Activated CD8-positive, alpha-beta T cell treated with anti-CD3 and anti-CD28 coated beads for 36 hours (primary cell): ENCODE measurements around the gene DUSP22. TPM values are rescaled to one million over a fixed set of nuclear protein-coding genes. Genes with fewer than 3 reads are reported as not detected.
A peak's percentile ranks its signal among the peaks of the same experiment; 100 is the strongest.

Experiments
- ATAC-seq: fragments of 200-7000 bp; cut with Tn5 transposase; one replicate; pipeline ENCODE4 v1.10.0; 2021; ENCODE audit warnings: mild to moderate bottlenecking, moderate library complexity
- CTCF ChIA-PET: fragments of 350-600 bp; sonication (Branson Sonifier 250); formaldehyde crosslinking; loops from one replicate; lab custom pipeline; 2021; ENCODE audit warnings: antibody characterized with exemption; lab: Charles Lee
- POLR2A ChIA-PET: fragments of 350-600 bp; sonication (Branson Sonifier 250); formaldehyde crosslinking; loops from one replicate; lab custom pipeline; 2021; ENCODE audit warnings: antibody characterized with exemption; lab: Charles Lee
- DNase-seq: peaks from one replicate; pipeline ENCODE4 v3.0.0-alpha.2; 2020
- H3K27ac Mint-ChIP-seq: one replicate; pipeline ENCODE4 v1.8.0; 2021; ENCODE audit warnings: mild to moderate bottlenecking, mixed read lengths
- H3K27me3 Mint-ChIP-seq: one replicate; pipeline ENCODE4 v1.8.0; 2021; ENCODE audit warnings: mixed read lengths
- H3K36me3 Mint-ChIP-seq: one replicate; pipeline ENCODE4 v1.8.0; 2021; ENCODE audit warnings: low read depth, mixed read lengths
- H3K4me1 Mint-ChIP-seq: one replicate; pipeline ENCODE4 v1.8.0; 2021; ENCODE audit warnings: low read depth, mixed read lengths
- H3K4me3 Mint-ChIP-seq: one replicate; pipeline ENCODE4 v1.8.0; 2021; ENCODE audit warnings: mild to moderate bottlenecking, moderate library complexity, mixed read lengths
- H3K9me3 Mint-ChIP-seq: one replicate; pipeline ENCODE4 v1.8.0; 2021; ENCODE audit warnings: mixed read lengths
- intact Hi-C: fragments of 100-400 bp; cut with micrococcal nuclease; formaldehyde crosslinking; loops from one replicate; pipeline ENCODE4 v1.10.0; 2022
- total RNA-seq, 2 experiments: library from RNA; stranded (reverse); gene quantifications; one replicate each; pipeline ENCODE4 v1.2.3, GENCODE V29; 2021
- TF ChIP-seq, protein P1 (sequence below): fragments of 200-600 bp; IDR thresholded peaks from one replicate; pipeline ENCODE4 v1.8.0; 2022; ENCODE audit warnings: antibody characterized with exemption, mild to moderate bottlenecking

Gene DUSP22
- total RNA-seq, 2 experiments from 2014 or later: 32.5 to 34.2 TPM

DNA sequence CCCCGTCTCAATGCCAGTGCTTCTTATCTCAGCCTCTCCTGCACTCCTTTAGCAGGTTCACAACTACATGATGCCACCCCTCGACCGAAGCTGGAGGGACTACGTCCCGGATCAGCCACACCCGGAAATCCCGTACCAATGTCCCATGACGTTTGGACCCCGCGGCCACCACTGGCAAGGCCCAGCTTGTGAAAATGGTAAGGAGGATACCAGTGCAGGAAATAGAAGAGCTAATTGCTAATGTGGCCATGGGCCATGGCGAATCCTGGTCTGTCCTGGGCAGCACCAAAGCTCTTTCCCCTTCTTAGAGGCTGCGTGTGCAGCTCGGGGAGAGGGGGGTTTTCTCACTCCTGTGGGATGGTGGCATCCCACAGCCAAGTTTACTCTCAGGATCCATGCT, 104.8 kb downstream of the DUSP22 start:
- CTCF ChIA-PET: interaction anchor here (1.0 to 3.8 kb wide), 7 partner anchors 8 to 229 kb away, joined by 3 to 20 read pairs (median 4); no protein-coding TSS in a partner anchor
- ATAC-seq (no peak), DNase-seq (no peak)
- peaks cover 89% of the 10 kb centered on the region for H3K36me3 Mint-ChIP-seq
- peak overlapping the region; percentile 66 for H3K27ac Mint-ChIP-seq
- peaks cover 69% of the 10 kb centered on the region for H3K4me1 Mint-ChIP-seq
- intact Hi-C loops: loop anchor here (5.0 kb wide), 1 partner anchor 35 kb away; no protein-coding TSS in a partner anchor
- no peaks in the 10 kb centered on the region for H3K9me3 Mint-ChIP-seq
- TF ChIP-seq, protein P1, sequence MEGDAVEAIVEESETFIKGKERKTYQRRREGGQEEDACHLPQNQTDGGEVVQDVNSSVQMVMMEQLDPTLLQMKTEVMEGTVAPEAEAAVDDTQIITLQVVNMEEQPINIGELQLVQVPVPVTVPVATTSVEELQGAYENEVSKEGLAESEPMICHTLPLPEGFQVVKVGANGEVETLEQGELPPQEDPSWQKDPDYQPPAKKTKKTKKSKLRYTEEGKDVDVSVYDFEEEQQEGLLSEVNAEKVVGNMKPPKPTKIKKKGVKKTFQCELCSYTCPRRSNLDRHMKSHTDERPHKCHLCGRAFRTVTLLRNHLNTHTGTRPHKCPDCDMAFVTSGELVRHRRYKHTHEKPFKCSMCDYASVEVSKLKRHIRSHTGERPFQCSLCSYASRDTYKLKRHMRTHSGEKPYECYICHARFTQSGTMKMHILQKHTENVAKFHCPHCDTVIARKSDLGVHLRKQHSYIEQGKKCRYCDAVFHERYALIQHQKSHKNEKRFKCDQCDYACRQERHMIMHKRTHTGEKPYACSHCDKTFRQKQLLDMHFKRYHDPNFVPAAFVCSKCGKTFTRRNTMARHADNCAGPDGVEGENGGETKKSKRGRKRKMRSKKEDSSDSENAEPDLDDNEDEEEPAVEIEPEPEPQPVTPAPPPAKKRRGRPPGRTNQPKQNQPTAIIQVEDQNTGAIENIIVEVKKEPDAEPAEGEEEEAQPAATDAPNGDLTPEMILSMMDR: no peak
- H3K27me3 Mint-ChIP-seq: peaks cover 1% of the 10 kb centered on the region
- H3K4me3 Mint-ChIP-seq: peak overlapping the region; percentile 60
- POLR2A ChIA-PET: interaction anchor here (0.9 to 29.9 kb wide), 12 partner anchors 19 to 213 kb away, joined by 3 to 888 read pairs (median 7); no protein-coding TSS in a partner anchor

DNA sequence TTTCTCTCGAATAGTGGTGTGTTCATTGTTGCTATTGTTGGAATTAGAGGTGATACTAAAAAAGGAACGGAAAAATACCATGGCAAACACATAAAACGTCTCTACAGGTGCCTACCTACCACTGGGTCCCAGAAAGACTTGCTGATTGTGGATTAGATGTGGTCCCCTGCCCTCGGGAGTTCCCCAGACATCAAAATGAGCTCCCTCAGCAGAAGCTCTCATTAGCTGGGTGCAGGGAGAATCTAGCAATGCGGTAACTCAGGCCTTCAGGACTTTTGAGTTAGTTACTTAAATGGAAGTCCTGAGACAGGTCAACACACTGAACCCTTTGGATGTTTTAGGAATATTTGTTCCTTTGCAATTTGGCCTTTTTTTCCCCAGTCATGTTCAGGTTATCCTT, 105.3 kb downstream of the DUSP22 start:
- intact Hi-C loops: loop anchor here (5.0 kb wide), 1 partner anchor 35 kb away; no protein-coding TSS in a partner anchor
- Mint-ChIP-seq H3K9me3 (no peaks in the 10 kb centered on the region), H3K27ac (peak overlapping the region; percentile 66), H3K36me3 (peaks cover 89% of the 10 kb centered on the region), H3K4me1 (peaks cover 74% of the 10 kb centered on the region), H3K4me3 (peak overlapping the region; percentile 60), H3K27me3 (peaks cover 1% of the 10 kb centered on the region)
- TF ChIP-seq, protein P1: no peak
- CTCF ChIA-PET: interaction anchor here (1.0 to 3.8 kb wide), 6 partner anchors 11 to 229 kb away, joined by 3 to 20 read pairs (median 4); no protein-coding TSS in a partner anchor
- ATAC-seq (no peak), DNase-seq (no peak)
- POLR2A ChIA-PET: interaction anchor here (0.8 to 29.9 kb wide), 18 partner anchors 9 to 213 kb away, joined by 3 to 888 read pairs (median 6); no protein-coding TSS in a partner anchor

DNA sequence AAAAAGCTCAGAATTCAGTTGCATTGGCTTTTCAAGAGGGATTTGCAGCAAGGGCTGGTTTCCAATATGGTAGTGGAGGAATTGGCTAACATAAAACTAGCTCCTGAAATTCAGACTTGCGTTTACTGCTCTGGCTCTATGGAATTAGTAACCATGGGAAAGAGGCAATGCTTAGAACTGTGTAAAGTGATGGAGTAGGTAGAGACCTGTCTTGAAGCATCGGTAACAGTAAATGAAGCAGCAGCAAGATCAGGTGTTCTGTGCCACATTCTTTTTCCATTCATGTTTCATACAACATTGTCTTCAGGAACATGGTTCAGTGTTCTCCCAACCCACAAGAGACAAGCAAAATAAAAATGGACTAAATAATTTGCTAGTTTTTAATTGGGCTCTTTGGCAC, 105.8 kb downstream of the DUSP22 start:
- H3K27ac Mint-ChIP-seq: peak overlapping the region; percentile 66
- intact Hi-C loops: loop anchor here (5.0 kb wide), 1 partner anchor 34 kb away; no protein-coding TSS in a partner anchor
- H3K27me3 Mint-ChIP-seq: peaks cover 1% of the 10 kb centered on the region
- H3K4me3 Mint-ChIP-seq: peak overlapping the region; percentile 60
- H3K4me1 Mint-ChIP-seq: peaks cover 79% of the 10 kb centered on the region
- H3K9me3 Mint-ChIP-seq: no peaks in the 10 kb centered on the region
- H3K36me3 Mint-ChIP-seq: peaks cover 89% of the 10 kb centered on the region
- POLR2A ChIA-PET: interaction anchor here (0.6 to 29.9 kb wide), 18 partner anchors 9 to 313 kb away, joined by 3 to 888 read pairs (median 6); no protein-coding TSS in a partner anchor
- CTCF ChIA-PET: interaction anchor here (1.0 to 3.8 kb wide), 6 partner anchors 10 to 230 kb away, joined by 3 to 20 read pairs (median 4); no protein-coding TSS in a partner anchor
- TF ChIP-seq, protein P1: no peak
- DNase-seq (no peak), ATAC-seq (no peak)

DNA sequence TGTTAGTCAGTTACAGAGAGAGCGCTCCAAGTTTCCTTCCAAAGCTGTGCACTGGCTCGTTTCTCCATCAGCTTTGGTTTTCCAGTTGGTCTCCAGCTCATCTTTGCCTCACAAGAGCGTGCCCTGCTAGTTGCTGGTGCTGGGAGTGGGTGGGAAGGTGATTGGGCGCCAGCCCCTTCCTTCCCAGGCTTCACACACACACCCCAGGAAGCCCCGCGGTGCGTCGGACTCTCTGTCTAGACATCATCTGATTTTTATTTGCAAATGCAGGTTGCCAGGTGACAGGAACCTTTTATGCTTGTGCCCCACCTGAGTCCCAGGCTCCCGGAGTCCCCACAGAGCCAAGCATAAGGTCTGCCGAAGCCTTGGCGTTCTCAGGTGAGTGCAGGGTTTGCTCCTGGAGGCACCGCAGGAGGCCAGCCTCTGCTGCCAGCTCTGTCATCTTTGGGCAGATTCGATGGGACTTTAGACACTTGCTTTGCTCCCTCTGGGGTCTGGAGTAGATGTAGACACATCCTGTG, 106.3 kb downstream of the DUSP22 start:
- peaks cover 1% of the 10 kb centered on the region for H3K27me3 Mint-ChIP-seq

More for the DNA sequence above, 106.3 kb downstream of the DUSP22 start:
- intact Hi-C loops: loop anchor here (5.0 kb wide), 1 partner anchor 34 kb away; no protein-coding TSS in a partner anchor
- H3K9me3 Mint-ChIP-seq: no peaks in the 10 kb centered on the region
- ATAC-seq: no peak
- POLR2A ChIA-PET: interaction anchor here (0.6 to 34.4 kb wide), 20 partner anchors 3 to 313 kb away, joined by 3 to 888 read pairs (median 6); partner anchors contain the start of gene IRF4
- CTCF ChIA-PET: interaction anchor here (1.2 to 3.8 kb wide), 4 partner anchors 9 to 209 kb away, joined by 4 to 20 read pairs (median 5); no protein-coding TSS in a partner anchor
- H3K4me3 Mint-ChIP-seq: peak overlapping the region; percentile 60
- peak overlapping the region; percentile 66 for H3K27ac Mint-ChIP-seq
- H3K36me3 Mint-ChIP-seq: peaks cover 92% of the 10 kb centered on the region
- DNase-seq: no peak
- TF ChIP-seq, protein P1: no peak
- peaks cover 84% of the 10 kb centered on the region for H3K4me1 Mint-ChIP-seq
